GM19043 (cell line): ENCODE measurements around the gene ZNF213.

Experiments
- ATAC-seq: cut with Tn5 transposase; IDR thresholded peaks from one replicate; pipeline ENCODE4 v1.9.1; 2021; ENCODE audit warnings: low read depth; ENCODE audit not compliant: unreplicated experiment

The ZNF213 gene

GRCh38 chr16:3145660-3146059 is 10.8 kb downstream of the ZNF213 start:
- ATAC-seq: no peak

GRCh38 chr16:3147046-3147756 is 12.4 kb downstream of the ZNF213 start:
- ATAC-seq: no peak

GRCh38 chr16:3147757-3148104 is 12.9 kb downstream of the ZNF213 start:
- no peak for ATAC-seq

- no peak for ATAC-seq
These were observed 13.7 kb downstream of the ZNF213 start for GRCh38 chr16:3148256-3149192.

GRCh38 chr16:3149193-3149530 is 14.3 kb downstream of the ZNF213 start:
- no peak for ATAC-seq

- ATAC-seq: no peak
These were observed 15.0 kb downstream of the ZNF213 start for GRCh38 chr16:3149630-3150345.

- ATAC-seq: peak; percentile 69
These were observed 15.8 kb downstream of the ZNF213 start for GRCh38 chr16:3150346-3151218.

- ATAC-seq: no peak
These were observed 17.1 kb downstream of the ZNF213 start for GRCh38 chr16:3152027-3152276.

- ATAC-seq: no peak
These were observed 17.6 kb downstream of the ZNF213 start for GRCh38 chr16:3152277-3152990.

- ATAC-seq: no peak
These were observed 18.2 kb downstream of the ZNF213 start for GRCh38 chr16:3152991-3153368.

- ATAC-seq: no peak
These were observed 20.4 kb downstream of the ZNF213 start for GRCh38 chr16:3155181-3155580.

- ATAC-seq: no peak
These were observed 21.1 kb downstream of the ZNF213 start for GRCh38 chr16:3155972-3156371.

- ATAC-seq: no peak
These were observed 22.6 kb downstream of the ZNF213 start for GRCh38 chr16:3157229-3158025.

- no peak for ATAC-seq
These were observed 23.2 kb downstream of the ZNF213 start for GRCh38 chr16:3158026-3158509.

- ATAC-seq: no peak
These were observed 23.9 kb downstream of the ZNF213 start for GRCh38 chr16:3158510-3159314.

- no peak for ATAC-seq
These were observed 26.6 kb downstream of the ZNF213 start for GRCh38 chr16:3161235-3162018.

- no peak for ATAC-seq
These were observed 29.5 kb downstream of the ZNF213 start for GRCh38 chr16:3164121-3164991.
